Mesodermal cell (in vitro differentiated cells): ENCODE measurements around the gene IPO11. TPM values are rescaled to one million over a fixed set of nuclear protein-coding genes. Genes with fewer than 3 reads are reported as not detected.

Experiments
- H3K27ac ChIP-seq: 2 replicates; pipeline ENCODE4 v1.7.0; 2013; ENCODE audit warnings: mild to moderate bottlenecking, low read depth, low read length, moderate library complexity; ENCODE audit not compliant: severe bottlenecking
- H3K36me3 ChIP-seq: 2 replicates; pipeline ENCODE4 v1.7.1; 2013; ENCODE audit warnings: mild to moderate bottlenecking, low read length, moderate library complexity; ENCODE audit not compliant: control insufficient read depth, insufficient read depth
- H3K4me1 ChIP-seq: one replicate; pipeline ENCODE4 v1.7.1; 2013; ENCODE audit warnings: mild to moderate bottlenecking, low read length; ENCODE audit not compliant: insufficient read depth, control insufficient read depth, poor library complexity, severe bottlenecking
- H3K4me3 ChIP-seq: 2 replicates; pipeline ENCODE4 v1.7.0; 2013; ENCODE audit warnings: low read length, control low read depth, mild to moderate bottlenecking; ENCODE audit not compliant: insufficient read depth, poor library complexity, severe bottlenecking; ENCODE audit errors: extremely low read depth
- H3K9me3 ChIP-seq: 2 replicates; pipeline ENCODE4 v1.7.1; 2013; ENCODE audit warnings: mild to moderate bottlenecking, low read length, moderate library complexity; ENCODE audit not compliant: control insufficient read depth
- WGBS, 2 experiments: methylation state at CpG; one replicate each; pipeline ENCODE4 v1.1.5; 2013; ENCODE audit warnings: missing lambda C conversion rate in 2 of 2; ENCODE audit not compliant: insufficient coverage in 2 of 2; 5-methylcytosine and 5-hydroxymethylcytosine counted together
- polyA plus RNA-seq, 2 experiments: library from polyadenylated mRNA; stranded (reverse); fragments of 50-300 nt; gene quantifications; one replicate each; pipeline ENCODE4 v1.2.3, GENCODE V29; 2013

The IPO11 gene
- 32.5 TPM for polyA plus RNA-seq (2013, experiment 1 of 2)
- 35.2 TPM for polyA plus RNA-seq (2013, experiment 2 of 2)

DNA sequence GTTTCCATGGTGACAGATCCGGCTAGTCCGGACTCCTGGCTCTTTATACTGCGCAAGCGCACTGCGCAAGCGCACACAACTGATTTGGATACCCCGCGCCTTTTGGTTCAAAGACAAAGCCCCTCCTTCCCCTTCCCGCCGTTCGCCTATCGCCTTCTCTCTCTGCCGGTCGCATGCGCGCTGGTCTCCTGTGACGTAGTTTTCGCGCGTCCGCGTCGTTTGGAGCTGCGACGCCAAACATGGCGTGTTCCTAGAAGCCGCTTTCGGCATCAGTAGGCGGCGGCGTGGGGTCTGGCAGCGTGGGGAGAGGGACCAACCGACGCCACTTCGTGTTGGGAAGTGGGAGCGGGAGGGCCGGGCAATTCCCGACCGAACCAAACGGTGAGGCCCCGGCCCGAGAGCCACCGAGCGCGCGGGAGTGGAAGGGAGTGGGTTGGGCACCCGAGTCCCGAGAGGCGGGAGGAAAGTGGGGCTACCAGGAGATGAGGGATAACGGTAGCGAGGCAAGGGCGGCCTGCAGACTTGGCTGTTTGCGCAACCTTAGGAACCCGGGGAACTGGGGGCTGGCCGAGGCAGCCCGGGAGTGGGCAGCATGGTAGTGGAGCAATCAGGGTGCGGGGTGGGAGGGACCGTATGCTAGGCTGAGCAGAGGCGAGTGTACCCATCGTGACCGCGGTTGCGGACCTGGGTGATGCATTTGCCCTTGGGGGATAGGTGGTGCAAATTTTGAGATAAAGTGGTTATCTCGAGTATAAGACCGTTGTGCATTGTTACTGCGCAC lies at the start of gene IPO11:
IPO11 (plus strand) TSS at position 215 of the 781 bp plus-strand sequence. CDS start 24,517 bp downstream, outside the sequence.
- WGBS, 2 experiments, result 0% methylated on average over 52 to 54 of the region's 66 CpGs

DNA sequence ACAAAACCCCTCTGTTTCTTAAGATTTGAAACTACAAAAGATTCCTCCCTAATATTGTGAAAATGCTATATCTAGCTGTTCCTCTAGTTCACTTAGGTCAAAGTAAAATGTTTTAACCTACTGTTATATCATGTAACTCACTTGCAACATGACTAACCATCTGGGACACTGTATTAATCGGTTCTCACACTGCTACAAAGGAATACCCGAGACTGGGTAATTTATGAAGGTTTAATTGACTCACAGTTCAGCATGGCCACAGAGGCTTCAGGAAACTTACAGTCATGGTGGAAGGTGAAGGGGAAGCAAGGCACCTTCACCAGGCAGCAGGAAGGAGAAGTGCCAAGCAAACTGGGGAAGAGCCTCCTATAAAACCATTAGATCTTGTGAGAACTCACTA lies 43.5 kb upstream of the IPO11 start:
- no peak overlapping the region for H3K27ac ChIP-seq
- H3K4me1 ChIP-seq, result no peaks in the 10 kb centered on the region
- no peak overlapping the region for H3K4me3 ChIP-seq
- peaks cover 49% of the 10 kb centered on the region for H3K36me3 ChIP-seq
- 93 to 100% methylated on average over 1 to 2 of the region's 2 CpGs for WGBS, 2 experiments
- no peaks in the 10 kb centered on the region for H3K9me3 ChIP-seq

More for the DNA sequence above, at the start of gene IPO11:
- Histone ChIP-seq H3K4me3 (peak within 1 kb of the TSS; percentile 95), H3K4me1 (peaks cover 4% of the 10 kb centered on the region), H3K9me3 (no peaks in the 10 kb centered on the region), H3K27ac (peak within 1 kb of the TSS; percentile 96), H3K36me3 (peaks cover 7% of the 10 kb centered on the region)

DNA sequence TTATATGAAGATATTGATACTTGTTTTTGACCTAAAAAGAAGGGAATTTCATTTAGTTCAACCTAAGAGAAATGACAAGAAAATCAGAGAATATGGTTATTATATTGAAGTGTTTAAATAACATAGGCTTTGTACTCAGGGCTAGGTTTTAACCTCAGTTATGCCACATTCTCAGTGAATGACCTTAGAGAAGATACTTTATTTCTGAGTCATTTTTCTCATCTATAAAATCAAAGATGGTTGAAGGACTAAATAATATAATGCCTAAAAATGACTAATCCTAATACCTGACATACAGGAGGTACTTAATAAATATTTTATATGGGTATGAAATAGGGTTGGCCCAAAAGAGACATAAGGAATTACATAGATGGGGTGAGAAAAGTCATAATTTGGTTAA lies 41.2 kb upstream of the IPO11 start:
- Histone ChIP-seq H3K36me3 (peaks cover 46% of the 10 kb centered on the region), H3K9me3 (no peaks in the 10 kb centered on the region), H3K4me1 (no peaks in the 10 kb centered on the region), H3K27ac (no peak overlapping the region), H3K4me3 (no peak overlapping the region)

DNA sequence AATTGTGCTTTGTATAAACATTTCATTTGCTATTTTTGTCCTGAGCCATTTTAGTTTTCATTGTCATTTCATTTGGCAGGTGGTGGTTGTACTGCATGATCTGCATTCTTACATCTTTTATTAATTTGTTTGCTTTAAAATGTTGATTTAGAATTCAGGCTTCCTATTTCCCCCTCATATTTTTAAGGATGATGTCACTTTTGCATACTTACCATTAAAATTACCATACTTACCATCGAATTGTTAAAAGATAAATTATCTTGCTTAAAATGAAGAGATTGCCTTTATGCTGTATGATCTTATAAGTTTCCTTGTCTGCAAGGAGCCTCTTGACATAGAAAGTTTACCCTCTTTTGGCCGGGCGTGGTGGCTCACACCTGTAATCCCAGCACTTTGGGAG lies 40.0 kb upstream of the IPO11 start:
- no peak overlapping the region for H3K27ac ChIP-seq
- H3K36me3 ChIP-seq, result peaks cover 47% of the 10 kb centered on the region
- H3K9me3 ChIP-seq, result no peaks in the 10 kb centered on the region
- no peaks in the 10 kb centered on the region for H3K4me1 ChIP-seq
- WGBS, 2 experiments, result 100% methylated on average over 2 of the region's 3 CpGs
- no peak overlapping the region for H3K4me3 ChIP-seq

DNA sequence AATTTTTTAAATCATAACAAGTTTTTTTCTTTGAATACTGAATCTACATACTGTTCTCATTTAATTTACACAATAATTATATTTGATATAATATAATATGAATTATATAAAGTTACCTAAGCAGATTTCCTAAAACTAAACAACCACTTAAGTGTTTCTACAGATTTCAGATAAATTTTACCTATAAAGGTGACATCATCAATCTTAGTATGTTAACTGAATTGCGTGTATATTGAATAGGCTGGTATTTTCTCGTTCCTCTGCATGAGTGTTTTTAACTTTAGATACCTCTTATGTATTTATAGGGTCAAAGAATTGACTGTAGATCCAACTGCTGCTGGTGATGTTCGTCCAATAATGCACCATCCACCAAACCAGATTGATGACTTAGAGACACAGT lies 39.2 kb upstream of the IPO11 start:
- no CpG with 5 or more reads among the region's 3 CpGs for WGBS, 2 experiments
- H3K4me3 ChIP-seq, result no peak overlapping the region
- H3K4me1 ChIP-seq, result no peaks in the 10 kb centered on the region
- H3K27ac ChIP-seq, result no peak overlapping the region
- peaks cover 51% of the 10 kb centered on the region for H3K36me3 ChIP-seq
- H3K9me3 ChIP-seq, result no peaks in the 10 kb centered on the region

DNA sequence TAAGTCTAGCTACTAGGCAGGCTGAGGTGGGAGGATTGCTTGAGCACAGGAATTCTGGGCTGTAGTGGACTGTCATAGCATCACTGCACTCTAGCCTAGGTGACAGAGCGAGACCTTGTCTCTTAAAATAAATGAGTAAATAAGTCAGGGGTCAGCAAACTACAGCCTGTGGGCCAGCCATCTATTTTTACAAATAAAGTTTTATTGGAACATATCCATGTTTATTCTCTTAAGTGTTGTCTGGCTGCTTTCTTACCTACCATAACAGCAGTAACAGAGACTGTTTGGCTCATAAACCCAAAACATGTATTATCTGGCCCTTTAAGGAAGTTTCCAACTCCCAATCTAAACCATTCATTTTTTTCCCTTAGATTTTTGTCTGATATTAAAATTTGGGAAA lies 38.5 kb upstream of the IPO11 start:
- H3K27ac ChIP-seq, result no peak overlapping the region
- H3K4me3 ChIP-seq, result no peak overlapping the region
- no peaks in the 10 kb centered on the region for H3K4me1 ChIP-seq
- no peaks in the 10 kb centered on the region for H3K9me3 ChIP-seq
- WGBS, 2 experiments, result no CpG with 5 or more reads among the region's 1 CpG
- peaks cover 54% of the 10 kb centered on the region for H3K36me3 ChIP-seq

DNA sequence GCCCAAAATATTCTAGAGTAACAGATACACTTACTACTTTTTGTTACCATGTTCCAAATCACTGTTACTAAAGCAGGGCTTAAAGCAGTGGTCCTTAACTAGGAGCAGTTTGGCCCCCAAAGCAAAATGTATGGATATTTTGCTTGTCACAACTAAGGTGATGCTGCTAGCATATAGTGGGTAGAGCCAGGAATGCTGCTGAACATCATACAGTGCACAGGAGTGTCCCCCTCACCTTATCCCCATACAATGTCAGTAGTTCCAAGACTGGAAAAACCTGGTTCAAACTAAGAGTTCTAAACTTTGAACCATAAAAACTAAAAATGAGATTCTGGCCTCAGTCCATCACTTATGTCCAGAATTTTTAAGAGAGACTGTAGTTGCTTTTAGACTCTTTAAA lies 36.9 kb upstream of the IPO11 start:
- Histone ChIP-seq H3K4me1 (no peaks in the 10 kb centered on the region), H3K27ac (no peak overlapping the region), H3K36me3 (peaks cover 67% of the 10 kb centered on the region), H3K9me3 (no peaks in the 10 kb centered on the region), H3K4me3 (no peak overlapping the region)

DNA sequence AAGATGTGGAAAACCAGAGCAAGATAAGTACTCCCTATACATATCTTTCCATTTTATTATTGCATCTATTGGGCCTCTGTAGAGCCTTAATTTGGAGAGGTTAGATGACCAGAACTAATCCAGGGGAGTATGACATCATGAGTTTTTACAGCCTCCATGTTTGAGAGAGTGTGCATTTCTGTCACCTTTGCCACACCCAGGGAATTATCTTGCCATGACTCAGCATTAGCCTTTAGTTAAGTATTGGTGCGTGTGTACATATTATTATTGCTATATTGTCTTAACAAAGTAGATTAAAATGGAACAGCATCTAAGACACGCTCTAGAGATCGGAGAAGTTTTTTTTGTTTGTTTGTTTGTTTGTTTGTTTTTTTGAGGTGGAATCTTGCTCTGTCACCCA lies 36.5 kb upstream of the IPO11 start:
- Histone ChIP-seq H3K27ac (no peak overlapping the region), H3K9me3 (no peaks in the 10 kb centered on the region), H3K36me3 (peaks cover 72% of the 10 kb centered on the region), H3K4me3 (no peak overlapping the region), H3K4me1 (no peaks in the 10 kb centered on the region)
- WGBS, 2 experiments, result no CpG with 5 or more reads among the region's 3 CpGs

DNA sequence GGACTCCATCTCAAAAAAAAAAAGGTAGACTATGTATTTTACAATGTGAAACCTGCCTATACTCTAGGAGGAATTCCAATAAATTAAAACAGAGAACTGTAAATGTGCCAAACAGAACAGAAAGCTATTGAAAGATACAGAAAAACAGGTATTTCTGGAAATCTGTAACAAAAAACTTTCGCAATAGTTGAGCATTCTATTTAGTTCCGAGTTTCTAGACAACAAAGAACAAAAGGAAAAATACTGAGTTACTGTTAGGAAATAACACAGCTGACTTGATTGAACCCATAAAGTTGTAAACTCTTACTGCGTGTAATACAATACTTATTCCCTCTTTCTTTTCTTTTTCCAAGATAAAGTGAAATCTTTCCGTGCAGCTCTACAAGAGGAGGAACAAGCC lies 27.4 kb upstream of the IPO11 start:
- no peaks in the 10 kb centered on the region for H3K4me1 ChIP-seq
- WGBS, 2 experiments, result 100% methylated on average over 3 of the region's 4 CpGs
- H3K4me3 ChIP-seq, result no peak overlapping the region
- no peaks in the 10 kb centered on the region for H3K9me3 ChIP-seq
- H3K27ac ChIP-seq, result peak overlapping the region; percentile 17
- peaks cover 84% of the 10 kb centered on the region for H3K36me3 ChIP-seq

DNA sequence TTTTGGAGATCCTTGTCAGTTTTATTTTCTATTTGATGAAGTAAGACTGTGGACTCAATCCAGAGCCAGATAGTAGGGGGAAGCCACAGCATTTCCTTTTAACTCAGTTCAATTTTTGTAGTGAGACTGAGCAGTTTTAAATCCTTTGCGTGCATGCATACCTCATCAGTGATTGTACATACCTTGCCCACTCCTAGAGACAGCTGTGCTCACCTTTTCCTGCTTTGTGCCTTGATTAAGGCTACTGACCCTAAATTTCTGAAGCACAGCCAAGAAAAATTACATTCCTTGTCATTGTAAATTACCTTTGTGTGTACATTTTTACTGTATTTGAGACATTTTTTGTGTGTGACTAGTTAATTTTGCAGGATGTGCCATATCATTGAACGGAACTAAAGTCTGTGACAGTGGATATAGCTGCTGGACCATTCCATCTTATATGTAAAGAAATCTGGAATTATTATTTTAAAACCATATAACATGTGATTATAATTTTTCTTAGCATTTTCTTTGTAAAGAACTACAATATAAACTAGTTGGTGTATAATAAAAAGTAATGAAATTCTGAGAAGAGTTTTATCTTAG lies 26.7 kb upstream of the IPO11 start:
- H3K4me3 ChIP-seq, result no peak overlapping the region
- whole genome bisulfite sequencing, 2 experiments, result 88% methylated on average over 1 of the region's 2 CpGs; no CpG with 5 or more reads in 1 of the 2 experiments
- no peak overlapping the region for H3K27ac ChIP-seq
- no peaks in the 10 kb centered on the region for H3K9me3 ChIP-seq
- no peaks in the 10 kb centered on the region for H3K4me1 ChIP-seq
- peaks cover 82% of the 10 kb centered on the region for H3K36me3 ChIP-seq

DNA sequence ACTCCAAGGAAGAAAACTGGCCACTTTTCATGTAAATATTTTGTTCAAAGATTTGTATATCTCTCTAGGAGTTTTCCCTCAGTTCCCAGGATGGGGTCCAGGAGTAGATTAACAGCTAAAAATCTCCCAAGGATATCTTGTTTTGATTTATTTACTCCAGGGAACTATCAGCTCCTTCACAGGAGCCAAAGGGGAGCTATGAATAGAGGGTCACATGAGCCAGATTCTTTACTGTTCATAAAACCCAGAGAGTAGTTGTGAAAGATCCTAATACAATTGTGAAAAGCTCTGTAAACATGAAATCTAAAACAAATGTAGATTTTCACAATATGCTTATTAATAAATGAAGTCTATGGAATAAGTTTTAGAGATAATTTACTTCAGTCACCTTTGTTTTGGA lies 25.7 kb upstream of the IPO11 start:
- Histone ChIP-seq H3K4me3 (no peak overlapping the region), H3K4me1 (no peaks in the 10 kb centered on the region), H3K36me3 (peaks cover 77% of the 10 kb centered on the region), H3K27ac (no peak overlapping the region), H3K9me3 (no peaks in the 10 kb centered on the region)
